Femur (tissue), 1 donor: ENCODE data around the gene TOPBP1.
"Not testable (repeated sequence)": the region's sequence is repeated elsewhere in the genome, so short reads cannot be mapped to it uniquely, and the experiment has no call there.

Experiments used
- DNase-seq: peaks from one replicate; pipeline ENCODE4 v3.0.0-alpha.2; 2017

TOPBP1 gene

GRCh38 chr3:133673746-133674145 is 12.0 kb upstream of the TOPBP1 start:
- DNase-seq: no peak

DNA sequence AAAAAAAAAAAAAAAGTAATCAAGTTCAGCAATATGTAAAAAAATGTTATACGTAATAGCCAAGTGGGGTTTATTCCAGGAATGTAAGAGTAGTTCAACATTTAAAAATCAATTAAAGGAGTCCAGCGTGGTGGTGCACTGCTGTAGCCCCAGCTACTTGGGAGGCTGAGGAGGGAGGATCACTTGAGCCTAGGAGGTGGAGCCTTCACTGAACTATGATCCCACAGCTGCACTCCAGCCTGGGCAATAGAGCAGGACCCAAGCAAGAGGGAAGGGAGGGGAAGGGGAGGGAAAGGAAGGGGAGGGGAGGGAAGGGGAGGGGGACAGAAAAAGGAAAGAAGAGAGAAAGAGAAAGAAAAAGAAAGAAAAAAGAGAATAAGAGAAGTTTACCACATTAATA is 10.7 kb upstream of the TOPBP1 start:
- no peak for DNase-seq

GRCh38 chr3:133670525-133670995 is 8.8 kb upstream of the TOPBP1 start:
- no peak for DNase-seq

DNA sequence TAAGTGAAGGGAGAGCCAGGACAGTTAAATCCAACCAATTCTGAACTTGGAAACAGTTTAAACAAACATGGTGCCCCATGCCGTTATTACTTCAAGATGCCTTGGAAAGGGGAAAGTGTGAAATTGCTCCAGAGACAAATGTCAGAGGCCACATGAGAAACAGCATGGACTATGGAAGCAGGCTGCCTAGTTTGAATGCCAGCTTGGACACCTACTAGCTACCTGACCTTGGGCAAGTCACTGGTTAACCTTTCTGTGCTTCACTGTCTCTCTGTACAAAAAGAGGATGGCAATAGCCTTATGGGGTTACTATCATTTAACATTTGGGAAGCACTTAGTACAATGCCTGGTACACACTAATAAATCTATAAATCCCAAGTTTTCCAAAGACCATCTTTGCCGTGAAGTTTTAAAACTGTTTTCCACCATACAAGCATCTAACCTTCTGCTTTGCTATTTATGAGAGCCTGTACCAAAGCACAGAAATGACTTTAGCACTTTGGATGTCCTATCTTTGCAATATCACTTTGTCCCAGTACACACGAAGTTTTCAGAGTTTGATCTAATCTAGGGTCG is 8.3 kb upstream of the TOPBP1 start:
- no peak for DNase-seq

DNA sequence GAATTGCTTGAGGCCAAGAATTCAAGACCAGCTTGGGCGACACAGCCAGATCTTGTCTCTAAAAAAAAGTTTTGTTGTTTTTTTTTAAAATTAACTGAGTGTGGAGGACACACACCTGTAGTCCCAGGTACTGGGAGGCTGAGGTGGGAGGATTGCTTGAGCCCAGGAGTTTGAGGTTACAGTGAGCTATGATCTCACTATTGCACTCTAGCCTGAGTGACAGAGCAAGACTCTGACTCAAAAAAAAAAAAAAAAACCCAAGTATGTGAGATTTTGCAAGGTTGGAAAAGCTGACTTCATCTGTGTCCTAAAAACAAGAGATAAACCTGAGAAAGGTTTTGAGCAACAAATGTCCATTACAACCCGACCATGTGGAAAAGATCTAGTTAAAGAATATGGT is 5.4 kb upstream of the TOPBP1 start:
- no peak for DNase-seq

DNA sequence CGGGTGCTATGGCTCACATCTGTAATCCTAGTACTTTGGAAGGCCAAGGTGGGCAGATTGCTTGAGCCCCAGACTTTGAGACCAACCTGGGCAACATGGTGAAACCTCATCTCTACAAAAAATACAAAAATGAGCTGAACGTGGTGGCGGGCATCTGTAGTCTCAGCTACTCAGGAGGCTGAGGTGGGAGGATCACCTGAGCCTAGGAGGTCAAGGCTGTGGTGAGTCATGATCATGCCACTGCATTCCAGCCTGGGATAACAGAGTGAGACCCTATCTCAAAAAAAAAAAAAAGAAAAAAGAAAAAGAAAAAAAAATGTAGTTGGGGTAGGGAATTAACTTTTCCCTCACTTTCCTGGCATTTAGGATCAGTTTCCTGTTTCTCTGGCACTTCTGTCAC is 3.4 kb upstream of the TOPBP1 start:
- DNase-seq: not testable (repeated sequence)

GRCh38 chr3:133663569-133664313 is 2.0 kb upstream of the TOPBP1 start:
- DNase-seq: peak; percentile 25

- peak; percentile 42 for DNase-seq
Measured at GRCh38 chr3:133662278-133662651, 524 bp upstream of the TOPBP1 start.

DNA sequence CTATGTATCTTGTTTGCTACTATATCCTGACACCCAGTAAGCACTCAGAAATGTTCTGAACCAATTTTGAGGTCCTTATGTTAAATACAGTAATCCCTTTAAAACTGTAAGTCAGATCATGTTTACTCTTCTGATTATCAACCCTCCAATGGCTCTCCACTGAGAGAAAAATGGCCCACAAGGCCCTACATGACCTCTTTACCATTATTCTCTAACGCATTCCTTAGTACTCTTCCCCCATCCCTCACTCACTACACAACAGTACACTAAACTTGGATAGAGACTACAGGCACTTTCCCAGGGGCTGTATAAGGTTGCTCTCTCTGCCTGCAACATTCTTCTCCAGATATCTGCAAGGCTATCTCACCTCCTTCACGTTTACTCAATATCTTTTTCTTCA is 1.9 kb downstream of the TOPBP1 start:
- no peak for DNase-seq

DNA sequence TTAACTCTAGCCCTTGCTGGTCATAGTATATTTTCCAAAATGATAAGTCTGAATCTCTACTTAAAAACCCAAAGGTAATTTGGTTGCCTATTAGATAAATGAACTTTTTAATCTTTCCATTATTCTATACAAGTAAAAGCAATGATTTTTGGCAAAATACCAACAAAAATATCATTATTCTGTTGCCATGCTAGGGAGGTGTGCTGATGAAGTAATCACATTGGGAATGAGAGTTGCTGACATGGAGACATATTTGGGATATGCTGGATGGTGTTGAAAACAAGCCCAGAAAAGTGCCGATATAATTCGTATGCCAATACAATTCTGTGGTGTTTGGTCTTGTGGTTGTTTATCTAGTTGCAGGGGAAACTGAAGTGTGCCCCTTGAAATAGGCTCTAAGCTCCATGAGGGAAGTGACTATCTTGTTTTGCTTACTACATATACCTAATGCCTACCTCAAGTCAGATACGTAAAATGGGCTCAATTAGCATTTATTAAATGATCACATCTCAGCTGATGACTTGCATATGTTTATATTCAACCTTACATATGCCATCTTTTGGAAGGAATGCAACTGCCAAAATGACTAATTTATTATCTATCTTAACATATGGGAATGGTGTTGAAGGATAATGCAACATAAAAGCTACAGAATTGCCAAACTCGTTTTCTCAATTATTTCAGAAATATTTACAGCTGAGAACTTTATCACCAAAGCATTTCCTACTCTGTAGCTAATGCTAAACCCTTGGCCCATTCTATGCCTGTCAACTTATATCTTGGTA is 5.8 kb downstream of the TOPBP1 start:
- no peak for DNase-seq

DNA sequence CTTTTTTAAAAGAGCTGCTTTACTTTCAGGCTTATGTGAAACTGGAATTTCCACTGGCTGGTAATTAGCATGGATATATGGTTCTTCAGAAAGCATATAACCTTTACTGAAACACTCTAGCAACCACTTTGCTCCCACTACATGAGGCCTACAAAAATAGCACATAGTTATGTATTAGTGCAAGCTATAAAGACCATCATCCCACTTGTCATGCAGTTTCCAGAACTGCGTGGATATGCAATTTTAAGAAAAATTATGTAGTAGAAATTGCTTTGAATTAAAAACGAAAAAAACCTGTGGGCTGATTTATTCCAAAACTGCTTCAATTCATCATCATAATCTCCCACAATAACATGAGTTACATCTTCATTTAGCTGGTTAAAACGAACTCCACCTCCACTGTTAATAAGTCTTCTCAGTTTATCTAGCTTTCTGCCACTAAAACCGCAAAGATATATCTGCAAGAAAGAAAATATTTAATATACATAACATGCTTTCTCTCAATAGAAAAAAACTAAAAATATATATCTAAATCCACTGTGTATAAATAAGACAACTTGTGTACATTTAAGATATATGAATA is 12.2 kb downstream of the TOPBP1 start:
- DNase-seq: no peak

DNA sequence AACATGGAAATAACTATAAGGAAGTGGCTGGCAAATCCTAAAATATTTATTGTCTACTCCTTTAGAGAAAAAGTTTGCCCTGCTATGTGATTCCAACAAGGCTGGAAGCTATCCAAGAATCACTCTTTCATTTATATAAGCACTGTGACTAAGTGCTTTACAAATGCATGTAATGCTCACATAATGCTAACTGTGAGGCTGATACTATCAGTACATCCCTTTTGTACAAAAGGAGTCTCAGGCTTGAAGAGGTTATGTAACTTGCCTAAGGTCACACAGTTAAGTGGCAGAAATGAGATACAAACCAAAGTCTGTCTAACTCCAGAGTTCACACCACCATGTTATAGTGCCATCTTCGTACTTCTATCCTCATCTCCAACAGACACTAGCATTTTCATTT is 17.0 kb downstream of the TOPBP1 start:
- DNase-seq: no peak

DNA sequence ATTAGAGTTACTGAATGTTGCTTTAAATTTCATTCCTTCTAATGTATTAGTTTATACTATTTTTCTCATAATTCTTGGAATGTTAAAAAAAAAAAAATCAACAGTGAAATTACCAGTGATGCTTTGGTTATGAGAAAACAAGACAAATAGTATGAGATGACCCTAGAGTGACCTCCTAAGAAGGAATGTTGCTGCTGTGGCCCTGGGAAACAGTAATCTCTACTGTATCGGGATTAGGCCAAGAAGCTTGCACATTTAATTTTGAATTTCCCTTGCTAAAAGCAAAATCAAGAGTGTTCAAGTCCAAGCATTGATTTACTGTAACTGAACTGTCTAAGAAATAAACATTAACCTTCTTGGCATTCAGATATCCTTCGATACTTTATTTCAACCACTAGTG is 18.1 kb downstream of the TOPBP1 start:
- no peak for DNase-seq

GRCh38 chr3:133641254-133641653 is 20.5 kb downstream of the TOPBP1 start:
- DNase-seq: no peak

GRCh38 chr3:133633439-133633838 is 28.3 kb downstream of the TOPBP1 start:
- DNase-seq: no peak

- no peak for DNase-seq
Measured at GRCh38 chr3:133629146-133629545, 32.6 kb downstream of the TOPBP1 start.

- DNase-seq: no peak
Measured at GRCh38 chr3:133627789-133628188, 34.0 kb downstream of the TOPBP1 start.

DNA sequence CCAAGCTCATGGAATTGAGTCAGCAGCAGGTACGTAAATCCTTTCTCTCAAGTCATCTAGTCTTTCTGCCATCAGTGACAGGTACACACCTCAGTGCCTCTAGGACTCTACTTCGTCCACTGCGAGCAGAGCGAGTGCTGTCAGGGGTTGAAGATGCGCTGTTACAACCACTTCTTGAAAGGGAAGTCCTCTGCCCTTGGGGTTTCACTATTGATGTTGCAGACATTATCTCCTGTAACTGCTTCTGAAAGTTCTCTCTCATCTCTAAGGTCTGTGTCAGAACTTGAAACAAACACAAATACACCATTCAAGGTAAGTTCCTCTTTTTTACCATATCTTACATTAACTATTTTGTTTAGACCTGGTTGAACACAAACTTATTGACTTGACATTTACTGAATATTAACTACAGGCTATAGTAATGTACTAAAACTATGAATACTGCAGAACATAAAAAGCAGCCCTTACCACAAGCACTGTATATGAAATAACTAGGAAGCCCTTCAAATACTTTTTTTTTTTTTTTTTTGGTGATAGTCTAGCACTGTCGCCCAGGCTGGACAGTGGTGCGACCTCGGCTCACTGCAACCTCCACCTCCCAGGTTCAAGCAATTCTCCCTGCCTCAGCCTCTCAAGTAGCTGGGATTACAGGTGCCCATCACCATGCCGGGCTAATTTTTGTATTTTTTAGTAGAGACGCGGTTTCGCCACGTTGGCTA is 41.5 kb downstream of the TOPBP1 start:
- no peak for DNase-seq

- DNase-seq: no peak
Measured at GRCh38 chr3:133611534-133611933, 50.2 kb downstream of the TOPBP1 start.

DNA sequence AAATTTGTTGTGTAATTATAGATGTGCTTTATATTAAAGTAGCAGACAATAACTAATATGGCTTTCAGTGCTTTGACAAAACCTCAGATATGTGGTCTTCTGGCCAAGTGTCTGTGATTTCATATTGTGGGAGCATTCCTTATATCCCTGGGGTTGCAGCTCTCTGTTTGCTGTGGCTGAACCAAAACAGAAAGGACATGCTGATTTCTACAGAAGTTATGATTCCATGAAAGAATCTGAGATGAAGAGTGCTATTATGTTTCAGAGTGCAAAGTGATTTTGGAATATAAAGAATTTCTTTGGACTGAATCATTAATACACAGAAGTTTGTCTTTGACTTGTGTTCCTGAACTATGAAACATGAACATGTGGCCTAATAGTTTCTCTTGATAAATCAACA is 51.7 kb downstream of the TOPBP1 start:
- no peak for DNase-seq

DNA sequence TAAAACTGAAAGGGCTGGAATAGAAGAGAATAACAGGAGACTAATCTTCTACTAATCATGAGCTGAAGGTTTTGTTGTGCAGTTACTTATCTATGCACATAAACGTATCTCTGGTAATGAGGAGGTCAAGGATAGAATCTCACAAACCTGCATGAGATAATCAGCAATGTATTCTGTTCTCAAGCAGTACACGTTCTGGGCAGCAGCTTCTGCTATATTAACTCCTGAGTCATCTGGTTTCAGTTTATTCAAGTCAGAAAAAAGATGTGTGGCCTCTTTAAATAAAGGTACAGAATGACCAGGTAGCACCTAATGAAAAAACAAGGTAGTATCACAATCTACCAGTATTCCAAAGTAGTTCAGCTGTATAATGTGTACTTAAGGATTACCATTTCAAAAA is 53.4 kb downstream of the TOPBP1 start:
- DNase-seq: no peak

DNA sequence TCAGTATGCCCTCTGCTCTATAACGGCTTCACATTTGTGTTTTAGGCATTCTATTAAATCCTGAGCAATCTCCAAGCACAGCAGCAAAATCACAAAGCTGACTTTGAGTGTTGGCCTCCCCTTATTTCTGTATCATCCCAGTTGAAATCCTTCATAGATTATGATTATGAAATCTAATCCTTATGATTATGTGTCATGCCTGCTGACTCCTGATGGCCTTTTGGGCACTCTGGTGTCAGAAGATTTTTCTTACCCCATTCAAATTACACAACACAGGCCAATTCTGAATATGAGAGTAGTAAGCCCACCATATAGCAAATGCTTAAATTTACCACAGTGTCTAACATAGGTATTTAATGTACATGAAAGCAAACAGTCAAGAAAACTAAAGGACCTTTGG is 53.9 kb downstream of the TOPBP1 start:
- no peak for DNase-seq

DNA sequence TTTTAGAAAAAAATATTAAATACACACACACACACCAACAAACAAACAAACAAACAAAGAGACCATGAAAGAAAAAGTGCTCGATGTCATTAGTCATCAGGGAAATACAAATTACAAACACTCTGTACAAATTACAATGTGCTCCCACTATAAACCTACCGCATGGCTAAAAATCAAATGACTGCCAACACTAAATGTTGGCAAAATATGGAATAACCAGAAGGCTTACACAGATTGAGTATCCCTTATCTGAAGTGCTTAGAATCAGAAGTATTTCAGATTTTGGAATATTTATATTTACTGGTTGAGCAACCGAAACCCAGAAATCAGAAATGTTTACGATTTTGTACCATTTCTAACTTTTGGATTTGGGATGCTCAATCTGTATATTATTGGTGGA is 54.8 kb downstream of the TOPBP1 start:
- DNase-seq: no peak
